Measurements from ENCODE around the gene TRAF3.
"Not testable (repeated sequence)": the region's sequence is repeated elsewhere in the genome, so short reads cannot be mapped to it uniquely, and the experiment has no call there.

The TRAF3 gene

DNA sequence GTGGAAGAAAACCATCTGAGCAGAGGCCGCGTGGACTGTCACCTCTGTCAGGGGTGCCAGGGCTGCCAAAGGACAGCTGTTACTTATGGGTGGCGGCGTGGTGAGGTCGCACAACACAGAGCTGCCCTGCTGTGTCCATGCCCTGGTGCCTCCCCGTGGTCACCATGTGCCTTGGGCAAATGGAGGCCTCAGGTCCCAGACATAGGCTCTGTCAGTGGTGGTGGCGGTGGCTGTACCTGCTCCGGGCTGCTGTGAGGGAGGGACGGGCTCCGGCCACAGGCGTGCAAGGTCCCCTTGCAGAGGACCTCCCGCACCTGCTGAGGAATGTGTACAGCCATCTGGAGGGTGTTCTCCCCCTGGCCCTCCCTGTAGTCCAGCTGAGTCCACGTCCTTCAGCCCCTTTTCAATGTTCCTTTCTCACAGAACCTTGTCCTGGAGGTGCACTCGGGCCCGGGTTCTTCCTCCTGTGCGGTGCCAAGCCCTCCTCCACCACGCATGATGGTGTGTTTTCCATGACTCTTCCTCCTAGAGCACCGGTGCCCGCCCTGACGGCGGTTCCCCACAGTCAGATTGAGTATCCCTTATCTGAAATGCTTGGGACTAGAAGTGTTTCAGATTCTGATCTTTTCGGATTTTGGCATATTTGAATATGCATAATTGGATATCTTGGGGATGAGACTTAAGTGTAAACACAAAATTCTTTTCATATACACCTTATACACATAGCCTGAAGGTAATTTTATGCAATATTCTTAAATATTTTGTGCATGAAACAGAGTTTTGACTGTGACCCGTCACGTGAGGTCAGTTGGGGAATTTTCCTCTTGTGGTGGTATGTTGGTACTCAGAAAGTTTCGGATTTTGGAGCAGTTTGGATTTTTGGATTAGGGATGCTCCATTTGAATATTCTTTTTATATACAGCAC is 49.8 kb downstream of the TRAF3 start:
- no peak for DNase-seq

GRCh38 chr14:102827716-102828115 is 50.5 kb downstream of the TRAF3 start:
- DNase-seq = peak in 1 of 56 donors; percentile 37

- DNase-seq = peak in 1 of 56 donors; percentile 37
Observed at GRCh38 chr14:102828151-102828550, 50.9 kb downstream of the TRAF3 start.

DNA sequence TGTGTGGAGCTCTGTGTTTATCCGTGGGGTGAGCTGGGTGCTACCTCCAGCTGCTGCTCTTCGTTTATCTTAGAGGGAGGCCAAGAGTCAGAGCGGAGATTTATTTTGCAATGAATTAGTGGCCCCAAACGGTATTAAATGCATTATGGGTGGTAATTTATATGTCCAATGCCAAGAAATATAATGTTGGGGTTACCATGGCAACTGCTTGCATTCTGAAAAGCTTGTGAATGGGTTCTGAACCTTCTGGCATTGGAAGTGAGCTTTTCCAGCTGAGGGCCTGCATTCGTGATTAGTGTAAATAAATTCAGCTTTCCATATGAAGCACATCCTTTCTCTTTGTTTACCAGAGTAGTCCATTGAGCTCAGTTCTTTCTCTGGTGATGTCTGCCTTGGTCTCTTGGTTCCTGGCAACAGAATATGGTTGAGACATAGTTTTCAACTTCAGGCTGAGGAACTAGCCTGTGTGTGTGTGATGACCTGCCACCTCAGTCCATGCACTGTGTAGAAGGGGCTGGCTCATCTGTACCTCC is 51.8 kb downstream of the TRAF3 start:
- no peak for DNase-seq

DNA sequence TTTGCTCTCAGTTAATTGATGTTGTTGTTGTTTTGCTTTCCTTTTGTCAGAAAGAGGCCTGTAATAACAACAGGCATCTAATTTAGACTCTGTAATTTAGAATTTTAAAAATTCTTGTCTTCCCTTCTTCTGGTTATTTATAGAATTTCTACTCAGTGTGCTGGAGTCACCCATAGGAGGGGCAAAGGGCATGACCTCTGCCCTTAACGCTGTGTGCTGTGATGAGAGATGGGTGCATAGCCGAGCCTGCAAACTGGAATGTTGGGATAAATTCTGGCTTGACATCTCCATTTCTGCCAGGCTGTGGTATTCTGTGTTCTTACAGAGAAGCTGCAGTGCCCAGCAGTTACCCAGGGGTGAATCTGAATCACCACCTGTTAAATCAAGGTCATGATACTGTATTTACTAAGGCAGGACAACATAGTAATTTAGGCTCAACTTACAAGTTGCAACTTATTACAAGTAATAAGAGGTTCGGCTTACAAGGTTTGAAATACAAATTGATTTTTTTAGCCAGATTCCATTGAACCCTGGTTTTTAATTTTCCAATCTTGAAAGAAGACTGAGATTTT is 53.3 kb downstream of the TRAF3 start:
- DNase-seq = no peak

DNA sequence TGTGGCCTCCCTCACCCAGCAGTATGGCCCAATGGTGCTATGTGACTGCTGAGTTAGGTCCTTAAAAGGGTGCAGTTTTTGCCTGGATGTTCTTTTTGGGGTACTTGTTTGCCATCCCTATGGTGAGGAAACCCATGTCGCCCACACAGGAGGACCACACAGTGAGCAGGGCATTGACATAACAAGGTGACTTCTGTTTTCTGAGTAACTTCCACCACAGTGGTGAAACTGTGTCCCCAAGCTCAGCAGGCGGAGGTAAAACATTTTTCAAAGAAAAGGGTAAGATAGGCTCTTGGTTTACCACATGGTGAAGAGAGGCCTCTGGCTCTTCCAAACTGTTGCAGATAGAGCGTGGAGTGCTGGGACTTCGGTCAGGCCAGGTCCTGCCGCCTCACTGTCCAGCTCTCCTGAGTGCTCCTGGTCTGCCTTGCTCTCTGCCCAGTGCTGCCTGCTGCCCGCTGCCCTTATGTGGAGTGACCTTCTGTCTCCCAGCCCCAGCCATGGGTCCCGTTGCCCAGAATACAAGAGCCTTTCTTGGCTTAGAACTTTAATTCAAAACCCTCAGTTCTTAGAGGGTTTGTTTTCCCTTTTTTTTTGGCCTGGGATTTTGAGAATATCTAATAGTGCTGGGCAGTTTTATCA is 54.0 kb downstream of the TRAF3 start:
- peak in 3 of 56 donors; percentile 4 to 27 (median 10) for DNase-seq

- no peak for DNase-seq
Observed at GRCh38 chr14:102833341-102833740, 56.1 kb downstream of the TRAF3 start.

- DNase-seq = no peak
Observed at GRCh38 chr14:102833991-102834390, 56.7 kb downstream of the TRAF3 start.

GRCh38 chr14:102835959-102836358 is 58.7 kb downstream of the TRAF3 start:
- no peak for DNase-seq

DNA sequence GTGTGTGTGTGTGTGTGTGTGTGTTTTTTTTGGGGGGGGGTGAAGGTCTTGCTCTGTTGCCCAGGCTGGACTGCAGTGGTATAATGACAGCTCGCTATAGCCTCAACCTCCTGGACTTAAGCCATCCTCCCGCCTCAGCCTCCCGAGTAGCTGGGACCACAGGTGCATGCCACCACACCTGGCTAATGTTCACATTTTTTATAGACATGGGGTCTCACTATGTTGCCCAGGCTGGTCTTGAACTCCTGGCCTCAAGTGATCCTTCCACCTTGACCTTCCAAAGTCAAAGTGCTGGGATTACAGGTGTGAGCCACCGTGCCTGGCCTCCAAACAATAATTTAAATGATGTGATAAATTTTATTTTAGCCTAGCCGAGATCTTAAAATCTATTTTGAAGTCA is 59.9 kb downstream of the TRAF3 start:
- DNase-seq = not testable (repeated sequence)

GRCh38 chr14:102838501-102838900 is 61.3 kb downstream of the TRAF3 start:
- no peak for DNase-seq

- DNase-seq = no peak
Observed at GRCh38 chr14:102840115-102840514, 62.9 kb downstream of the TRAF3 start.

DNA sequence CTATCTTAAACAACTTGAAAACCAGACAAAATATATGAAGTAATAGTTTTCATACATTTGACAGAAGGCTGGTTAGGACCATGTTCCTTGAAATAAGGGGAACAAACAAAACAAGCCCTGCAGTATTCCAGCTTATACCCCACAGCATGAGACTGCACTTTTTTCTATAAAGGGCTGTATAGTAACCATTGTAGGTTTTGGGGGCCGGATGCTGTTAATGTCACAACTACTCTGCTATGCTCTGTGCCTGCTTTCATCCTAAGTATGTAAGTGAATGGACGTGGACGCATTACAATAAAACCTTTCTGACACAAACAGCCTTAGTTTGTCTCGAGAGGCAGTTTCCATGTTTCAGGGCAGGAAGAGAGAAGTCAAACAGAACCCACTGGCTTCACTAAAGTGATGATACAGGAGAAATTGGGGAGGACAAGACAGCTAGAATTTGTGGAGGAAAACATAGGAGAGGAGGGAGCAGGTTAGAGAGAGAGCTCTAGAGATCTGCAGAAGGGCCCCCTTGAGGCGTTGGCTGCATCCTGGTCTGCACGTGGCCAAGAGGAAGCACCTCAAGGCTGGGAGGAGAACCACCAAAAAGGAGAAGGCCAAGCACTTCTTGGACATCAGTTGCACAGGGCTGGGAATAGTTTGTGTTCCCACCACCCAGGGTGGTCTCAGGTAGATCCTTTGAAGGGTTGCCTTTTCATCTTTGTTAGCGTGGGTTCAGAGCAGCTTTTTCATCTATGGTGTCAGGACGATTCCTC is 63.7 kb downstream of the TRAF3 start:
- no peak for DNase-seq

DNA sequence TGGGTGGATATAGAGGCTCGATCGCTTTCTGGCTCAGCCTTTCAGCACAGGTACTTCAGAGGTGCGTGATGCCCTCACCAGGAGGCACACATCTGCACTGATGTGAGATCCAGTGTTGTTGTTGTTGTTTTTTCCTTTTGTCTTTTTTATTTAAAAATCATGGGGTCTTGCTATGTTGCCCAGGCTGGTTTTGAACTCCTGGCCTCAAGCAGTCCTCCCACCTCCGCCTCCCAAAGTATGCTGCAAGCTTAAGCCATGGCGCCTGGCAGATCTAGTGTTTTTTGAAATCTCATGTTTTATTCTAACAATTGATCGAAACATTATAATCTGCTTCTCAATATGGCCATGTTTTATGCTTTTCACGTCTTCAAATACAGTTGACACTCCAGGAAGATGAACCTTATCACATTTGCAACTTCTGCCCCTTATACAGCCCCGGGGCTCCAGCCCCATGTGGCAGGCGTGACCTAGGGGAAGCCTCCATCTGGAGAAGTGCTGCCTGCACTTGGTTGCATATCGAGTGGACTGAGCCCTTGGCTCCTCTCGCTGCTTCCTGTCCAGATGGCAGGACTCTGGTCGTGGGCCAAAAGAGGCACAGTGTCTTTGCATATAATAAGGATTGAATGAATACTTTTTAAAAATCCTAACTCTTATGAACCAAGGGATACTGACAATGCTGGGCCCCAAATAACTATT is 71.7 kb downstream of the TRAF3 start:
- peak in 6 of 56 donors; percentile 15 to 41 (median 24) for DNase-seq

GRCh38 chr14:102849526-102850379 is 72.5 kb downstream of the TRAF3 start:
- peak in 1 of 56 donors; percentile 39 for DNase-seq

DNA sequence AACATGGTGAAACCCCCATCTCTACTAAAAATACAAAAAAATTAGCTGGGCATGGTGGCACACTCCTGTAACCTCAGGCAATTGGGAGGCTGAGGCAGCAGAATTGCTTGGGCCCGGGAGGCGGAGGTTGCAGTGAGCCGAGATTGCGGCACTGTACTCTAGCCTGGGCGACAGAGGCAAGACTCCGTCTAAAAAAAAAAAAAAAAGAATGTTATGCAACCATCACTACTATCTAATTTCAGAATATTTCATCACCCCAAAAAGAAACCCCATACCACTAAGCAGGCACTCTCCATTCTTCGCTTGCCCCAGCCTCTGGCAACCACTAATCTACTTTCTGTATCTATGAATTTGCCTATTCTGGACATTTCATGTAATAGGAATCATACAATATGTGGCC is 76.4 kb downstream of the TRAF3 start:
- DNase-seq = no peak

DNA sequence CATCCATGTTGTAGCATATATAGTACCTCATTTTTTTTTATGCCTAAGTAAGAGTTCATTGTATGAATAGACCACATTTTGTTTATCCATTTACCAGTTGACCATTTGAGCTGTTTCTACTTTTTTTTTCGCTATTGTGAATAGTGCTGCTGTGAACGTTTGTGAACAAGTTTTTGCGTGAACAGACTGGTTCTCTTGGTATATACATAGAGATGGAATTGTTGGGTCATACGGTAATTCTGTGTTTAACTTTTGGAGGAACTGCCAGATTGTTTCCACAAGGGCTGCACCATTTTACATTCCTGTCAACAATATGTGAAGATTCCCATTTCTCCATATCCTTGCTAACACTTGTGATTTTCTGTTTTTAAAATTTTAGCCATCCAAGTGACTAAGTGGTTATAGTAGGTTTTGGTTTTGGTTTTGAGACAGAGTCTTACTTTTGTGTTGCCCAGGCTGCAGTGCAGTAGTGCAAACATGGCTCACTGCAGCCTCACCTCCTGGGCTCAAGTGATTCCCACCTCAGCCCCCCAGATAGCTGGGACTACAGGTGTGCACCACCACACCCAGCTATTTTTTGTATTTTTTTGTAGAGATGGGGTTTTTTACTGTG is 76.9 kb downstream of the TRAF3 start:
- no peak for DNase-seq

DNA sequence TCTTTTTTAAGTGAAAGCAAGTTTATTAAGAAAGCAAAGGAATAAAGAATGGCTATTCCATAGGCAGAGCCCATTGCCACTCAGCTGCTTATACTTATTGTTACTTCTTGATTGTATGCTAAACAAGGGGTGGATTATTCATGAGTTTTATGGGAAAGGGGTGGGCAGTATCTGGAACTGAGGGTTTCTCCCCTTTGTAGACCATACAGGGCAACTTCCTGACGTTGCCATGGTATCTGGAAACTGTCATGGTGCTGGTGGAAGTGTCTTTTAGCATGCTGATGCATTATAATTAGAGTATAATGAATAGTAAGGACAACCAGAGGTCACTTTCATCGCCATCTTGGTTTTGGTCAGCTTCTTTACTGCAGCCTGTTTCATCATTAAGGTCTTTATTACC is 78.9 kb downstream of the TRAF3 start:
- no peak for DNase-seq

DNA sequence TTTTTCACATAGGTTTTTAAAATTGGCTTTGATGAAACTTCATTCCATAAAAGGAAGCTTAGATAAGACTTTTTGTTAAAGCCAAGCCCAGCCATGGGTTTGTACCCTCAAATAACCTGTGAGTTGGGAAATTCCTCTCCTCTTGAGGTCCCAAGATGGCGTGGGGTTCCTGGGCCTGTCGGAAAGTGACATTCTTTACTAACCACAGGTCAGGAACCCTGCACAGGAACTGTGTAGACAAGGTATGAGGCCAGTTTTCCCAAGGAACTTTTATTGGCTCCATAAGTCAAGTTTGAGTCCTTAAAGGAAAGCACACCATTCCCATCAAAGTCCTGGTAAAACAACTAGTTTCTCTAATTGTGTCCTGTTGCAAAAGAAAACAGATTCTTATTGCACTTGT is 80.2 kb downstream of the TRAF3 start:
- no peak for DNase-seq

Measured in nucleus accumbens (tissue), 56 donors.